IPS-20b (cell line): ENCODE data around the gene TCEA2.
"Not testable (repeated sequence)": the region's sequence is repeated elsewhere in the genome, so short reads cannot be mapped to it uniquely, and the experiment has no call there.

Source experiments
- H3K27ac ChIP-seq: one replicate; pipeline ENCODE4 v1.5.1; 2013; ENCODE audit warnings: low read length
- H3K27me3 ChIP-seq: 2 replicates; pipeline ENCODE4 v1.6.1; 2013; ENCODE audit warnings: mild to moderate bottlenecking, low read length, inconsistent platforms; ENCODE audit not compliant: insufficient read depth
- H3K36me3 ChIP-seq: 2 replicates; pipeline ENCODE4 v1.6.1; 2013; ENCODE audit warnings: low read depth, mild to moderate bottlenecking, inconsistent platforms, low read length, moderate library complexity; ENCODE audit not compliant: insufficient read depth
- H3K4me1 ChIP-seq: 2 replicates; pipeline ENCODE4 v1.6.1; 2013; ENCODE audit warnings: mild to moderate bottlenecking, control low read depth, inconsistent platforms, low read length, moderate library complexity; ENCODE audit not compliant: insufficient read depth
- H3K4me3 ChIP-seq: 2 replicates; pipeline ENCODE4 v1.5.1; 2013; ENCODE audit warnings: mild to moderate bottlenecking, low read length, inconsistent platforms
- H3K9ac ChIP-seq: 2 replicates; pipeline ENCODE4 v1.6.1; 2013; ENCODE audit warnings: low read depth, mild to moderate bottlenecking, inconsistent platforms, low read length, moderate library complexity
- H3K9me3 ChIP-seq: 2 replicates; pipeline ENCODE4 v1.6.1; 2013; ENCODE audit warnings: mild to moderate bottlenecking, low read depth, low read length, inconsistent platforms; ENCODE audit not compliant: insufficient read depth

TCEA2 gene

DNA sequence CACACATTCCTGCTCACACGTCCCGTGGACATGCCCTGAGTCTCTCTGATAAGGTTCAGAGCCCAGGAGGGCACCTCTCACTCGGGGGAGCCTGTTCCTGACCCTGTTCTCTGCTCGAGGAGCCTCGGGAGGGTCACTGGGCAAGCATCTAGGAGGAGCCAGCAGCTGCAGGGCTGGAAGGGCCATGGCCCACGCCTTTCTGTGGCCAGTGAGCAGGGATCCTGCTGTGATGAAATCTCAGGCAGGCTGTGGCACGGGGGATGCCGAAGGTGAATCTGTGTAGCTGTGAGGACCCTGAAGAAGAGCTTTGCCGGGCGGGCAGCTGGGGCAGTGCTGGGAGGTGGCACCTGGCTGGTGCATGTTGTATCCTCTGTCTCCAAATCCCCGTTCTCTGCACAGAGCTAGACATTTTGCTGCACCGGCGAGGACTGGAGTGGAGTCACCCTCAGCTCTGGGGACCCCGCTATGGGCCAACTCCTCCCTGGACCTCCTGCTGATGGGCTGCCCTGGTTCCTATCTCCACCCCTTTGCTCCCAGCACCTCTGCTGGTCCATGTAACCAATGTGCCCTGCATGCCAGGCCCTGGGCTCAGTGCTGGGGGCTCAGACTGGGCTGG lies 51.5 kb downstream of the TCEA2 start:
- Histone ChIP-seq H3K9ac (no peak overlapping the region), H3K4me3 (no peak overlapping the region), H3K36me3 (no peaks in the 10 kb centered on the region), H3K4me1 (no peaks in the 10 kb centered on the region), H3K27ac (no peak overlapping the region), H3K27me3 (no peaks in the 10 kb centered on the region), H3K9me3 (no peaks in the 10 kb centered on the region)

- no peak overlapping the region for H3K4me3 ChIP-seq
- no peaks in the 10 kb centered on the region for H3K9me3 ChIP-seq
- H3K27me3 ChIP-seq: no peaks in the 10 kb centered on the region
- no peak overlapping the region for H3K27ac ChIP-seq
- no peaks in the 10 kb centered on the region for H3K4me1 ChIP-seq
- H3K36me3 ChIP-seq: no peaks in the 10 kb centered on the region
- H3K9ac ChIP-seq: no peak overlapping the region
Observed at GRCh38 chr20:64115171-64115911, 52.3 kb downstream of the TCEA2 start.

- H3K4me3 ChIP-seq: no peak overlapping the region
- H3K27ac ChIP-seq: no peak overlapping the region
- no peaks in the 10 kb centered on the region for H3K27me3 ChIP-seq
- H3K36me3 ChIP-seq: no peaks in the 10 kb centered on the region
- no peaks in the 10 kb centered on the region for H3K4me1 ChIP-seq
- H3K9me3 ChIP-seq: no peaks in the 10 kb centered on the region
- H3K9ac ChIP-seq: no peak overlapping the region
Observed at GRCh38 chr20:64116016-64116415, 53.0 kb downstream of the TCEA2 start.

DNA sequence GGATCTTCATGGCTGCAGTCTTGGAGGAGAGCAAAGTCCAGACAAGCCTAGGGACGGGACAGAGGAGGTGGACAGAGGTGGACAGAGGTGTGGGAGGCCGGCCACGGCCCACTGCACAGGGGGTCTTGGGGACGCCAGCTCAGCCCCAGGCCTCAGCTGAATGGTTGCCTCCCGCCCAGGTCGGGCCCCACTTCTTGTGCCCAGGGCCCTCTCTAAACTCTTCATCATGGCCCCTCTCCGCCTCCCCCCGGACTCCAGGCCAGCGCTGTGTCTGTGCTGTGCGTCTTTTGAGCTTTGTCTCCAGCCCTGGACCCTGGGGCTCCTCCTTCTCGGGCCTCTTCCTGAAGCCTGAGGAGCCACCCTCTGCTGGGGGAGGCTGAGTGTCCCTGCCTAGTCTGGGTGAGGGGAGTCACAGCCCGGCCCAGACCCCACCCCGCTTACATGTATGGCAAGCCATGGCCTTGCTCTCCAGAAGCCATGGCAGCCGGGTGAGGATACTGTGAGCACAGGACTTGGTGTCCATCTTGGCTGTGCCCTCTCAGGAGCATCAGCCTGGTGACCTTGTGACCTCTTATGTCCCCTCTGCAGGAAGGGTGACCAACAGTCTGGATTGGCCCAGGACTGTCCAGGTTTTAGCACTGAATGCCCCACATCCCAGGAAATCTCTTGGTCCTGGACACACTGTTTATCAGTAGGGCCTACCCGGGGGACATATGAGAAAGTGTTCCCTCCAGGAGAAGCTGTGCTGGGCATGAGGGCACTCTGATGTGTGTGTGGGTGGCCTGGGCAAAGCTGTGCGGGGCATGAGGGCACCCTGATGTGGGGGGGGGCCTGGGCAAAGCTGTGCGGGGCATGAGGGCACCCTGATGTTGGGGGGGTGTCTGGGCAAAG lies 53.8 kb downstream of the TCEA2 start:
- no peaks in the 10 kb centered on the region for H3K9me3 ChIP-seq
- H3K9ac ChIP-seq: no peak overlapping the region
- no peaks in the 10 kb centered on the region for H3K4me1 ChIP-seq
- H3K36me3 ChIP-seq: no peaks in the 10 kb centered on the region
- H3K27ac ChIP-seq: no peak overlapping the region
- no peak overlapping the region for H3K4me3 ChIP-seq
- H3K27me3 ChIP-seq: no peaks in the 10 kb centered on the region

DNA sequence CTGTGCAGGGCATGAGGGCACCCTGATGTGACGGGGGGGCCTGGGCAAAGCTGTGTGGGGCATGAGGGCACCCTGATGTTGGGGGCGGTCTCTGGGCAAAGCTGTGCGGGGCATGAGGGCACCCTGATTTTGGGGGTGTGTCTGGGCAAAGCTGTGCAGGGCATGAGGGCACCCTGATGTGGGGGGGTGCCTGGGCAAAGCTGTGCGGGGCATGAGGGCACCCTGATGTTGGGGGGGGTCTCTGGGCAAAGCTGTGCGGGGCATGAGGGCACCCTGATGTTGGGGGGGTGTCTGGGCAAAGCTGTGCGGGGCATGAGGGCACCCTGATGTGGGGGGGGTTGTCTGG lies 54.4 kb downstream of the TCEA2 start:
- not testable (repeated sequence) for H3K4me1 ChIP-seq, H3K36me3 ChIP-seq, H3K4me3 ChIP-seq, H3K9ac ChIP-seq, H3K27ac ChIP-seq, H3K27me3 ChIP-seq, H3K9me3 ChIP-seq

- Histone ChIP-seq H3K27ac (no peak overlapping the region), H3K36me3 (no peaks in the 10 kb centered on the region), H3K9ac (no peak overlapping the region), H3K27me3 (no peaks in the 10 kb centered on the region), H3K9me3 (no peaks in the 10 kb centered on the region), H3K4me3 (no peak overlapping the region), H3K4me1 (no peaks in the 10 kb centered on the region)
Observed at GRCh38 chr20:64119301-64119680, 56.3 kb downstream of the TCEA2 start.

- H3K36me3 ChIP-seq: no peaks in the 10 kb centered on the region
- H3K9ac ChIP-seq: no peak overlapping the region
- no peak overlapping the region for H3K4me3 ChIP-seq
- no peak overlapping the region for H3K27ac ChIP-seq
- H3K27me3 ChIP-seq: no peaks in the 10 kb centered on the region
- no peaks in the 10 kb centered on the region for H3K9me3 ChIP-seq
- H3K4me1 ChIP-seq: no peaks in the 10 kb centered on the region
Observed at GRCh38 chr20:64119681-64120341, 56.8 kb downstream of the TCEA2 start.

DNA sequence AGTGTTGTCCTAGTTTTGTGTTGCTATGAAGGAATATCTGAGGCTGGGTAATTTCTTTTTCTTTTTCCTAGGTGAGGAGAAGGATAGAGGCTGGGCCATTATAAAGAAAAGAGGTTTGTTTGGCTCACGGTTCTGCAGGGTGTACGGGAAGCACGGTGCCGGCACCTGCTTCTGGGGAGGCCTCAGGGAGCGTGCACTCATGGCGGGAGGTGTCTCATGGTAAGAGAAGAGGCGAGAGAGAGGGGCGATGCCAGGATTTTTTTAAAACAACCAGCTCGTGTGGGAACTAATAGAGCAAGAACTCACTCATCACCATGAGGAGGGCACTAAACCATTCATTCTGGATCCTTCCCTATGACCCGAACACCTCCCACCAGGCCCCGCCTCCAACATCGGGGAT lies 58.6 kb downstream of the TCEA2 start:
- Histone ChIP-seq H3K4me3 (no peak overlapping the region), H3K36me3 (no peaks in the 10 kb centered on the region), H3K9ac (no peak overlapping the region), H3K9me3 (no peaks in the 10 kb centered on the region; the same call in 1 of the 2 replicates), H3K27ac (no peak overlapping the region), H3K4me1 (no peaks in the 10 kb centered on the region), H3K27me3 (no peaks in the 10 kb centered on the region)
